Measurements from ENCODE around the gene FRRS1L.

Gene FRRS1L

DNA sequence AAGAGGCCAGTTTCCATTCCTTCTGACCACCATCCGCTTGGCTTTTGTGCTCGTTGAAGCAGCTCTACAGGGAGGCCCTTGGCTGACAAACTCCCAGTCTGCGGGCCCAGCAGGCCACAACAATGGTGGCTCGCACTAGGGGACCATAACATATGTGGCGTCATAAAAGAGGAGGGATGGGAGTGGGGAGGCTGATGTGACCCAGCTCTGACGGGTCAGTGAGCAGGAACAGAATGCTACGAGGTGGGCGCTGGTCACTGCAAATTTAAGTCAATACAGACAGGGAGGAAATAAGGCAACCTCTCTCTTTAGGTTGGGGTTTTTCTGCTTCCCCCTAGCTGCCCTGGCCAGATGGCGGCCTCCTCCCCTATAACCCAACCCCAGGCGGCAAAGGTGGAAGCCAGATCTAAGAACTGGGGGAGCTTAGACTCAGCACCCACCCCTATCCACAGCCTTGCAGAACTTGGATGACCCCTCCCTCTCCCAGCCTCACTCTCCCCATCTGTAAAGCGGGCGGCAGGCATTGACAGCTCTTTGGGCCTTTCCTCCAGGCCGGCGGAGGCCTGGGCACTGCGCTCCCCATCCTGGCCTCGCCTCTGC is 778 bp downstream of the FRRS1L start:
- TF ChIP-seq TAF1 (IDR thresholded peaks at IDR 0.05; ENCODE audit: low read depth) (no peak), EGR1 (IDR thresholded peaks at IDR 0.05) (no peak), YY1 (IDR thresholded peaks at IDR 0.05; ENCODE audit: low read depth) (no peak), RAD21 (IDR thresholded peaks at IDR 0.05; ENCODE audit: low read depth) (no peak), ZBTB7A (IDR thresholded peaks at IDR 0.05; ENCODE audit: low read depth) (no peak), CREB1 (IDR thresholded peaks at IDR 0.05; ENCODE audit: low read depth) (no peak), CEBPB (IDR thresholded peaks at IDR 0.05) (no peak), FOXM1 (IDR thresholded peaks at IDR 0.05; ENCODE audit: borderline replicate concordance, low read depth) (no peak), EP300 (IDR thresholded peaks at IDR 0.05; ENCODE audit: borderline replicate concordance) (no peak), TEAD4 (IDR thresholded peaks at IDR 0.05) (no peak), NFIC (IDR thresholded peaks at IDR 0.05) (no peak), TCF12 (IDR thresholded peaks at IDR 0.05; ENCODE audit: low read depth) (no peak)
- TF ChIP-seq, protein P1, sequence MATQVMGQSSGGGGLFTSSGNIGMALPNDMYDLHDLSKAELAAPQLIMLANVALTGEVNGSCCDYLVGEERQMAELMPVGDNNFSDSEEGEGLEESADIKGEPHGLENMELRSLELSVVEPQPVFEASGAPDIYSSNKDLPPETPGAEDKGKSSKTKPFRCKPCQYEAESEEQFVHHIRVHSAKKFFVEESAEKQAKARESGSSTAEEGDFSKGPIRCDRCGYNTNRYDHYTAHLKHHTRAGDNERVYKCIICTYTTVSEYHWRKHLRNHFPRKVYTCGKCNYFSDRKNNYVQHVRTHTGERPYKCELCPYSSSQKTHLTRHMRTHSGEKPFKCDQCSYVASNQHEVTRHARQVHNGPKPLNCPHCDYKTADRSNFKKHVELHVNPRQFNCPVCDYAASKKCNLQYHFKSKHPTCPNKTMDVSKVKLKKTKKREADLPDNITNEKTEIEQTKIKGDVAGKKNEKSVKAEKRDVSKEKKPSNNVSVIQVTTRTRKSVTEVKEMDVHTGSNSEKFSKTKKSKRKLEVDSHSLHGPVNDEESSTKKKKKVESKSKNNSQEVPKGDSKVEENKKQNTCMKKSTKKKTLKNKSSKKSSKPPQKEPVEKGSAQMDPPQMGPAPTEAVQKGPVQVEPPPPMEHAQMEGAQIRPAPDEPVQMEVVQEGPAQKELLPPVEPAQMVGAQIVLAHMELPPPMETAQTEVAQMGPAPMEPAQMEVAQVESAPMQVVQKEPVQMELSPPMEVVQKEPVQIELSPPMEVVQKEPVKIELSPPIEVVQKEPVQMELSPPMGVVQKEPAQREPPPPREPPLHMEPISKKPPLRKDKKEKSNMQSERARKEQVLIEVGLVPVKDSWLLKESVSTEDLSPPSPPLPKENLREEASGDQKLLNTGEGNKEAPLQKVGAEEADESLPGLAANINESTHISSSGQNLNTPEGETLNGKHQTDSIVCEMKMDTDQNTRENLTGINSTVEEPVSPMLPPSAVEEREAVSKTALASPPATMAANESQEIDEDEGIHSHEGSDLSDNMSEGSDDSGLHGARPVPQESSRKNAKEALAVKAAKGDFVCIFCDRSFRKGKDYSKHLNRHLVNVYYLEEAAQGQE (IDR thresholded peaks at IDR 0.05; ENCODE audit: low read depth), result no peak
- TF ChIP-seq, protein P2, sequence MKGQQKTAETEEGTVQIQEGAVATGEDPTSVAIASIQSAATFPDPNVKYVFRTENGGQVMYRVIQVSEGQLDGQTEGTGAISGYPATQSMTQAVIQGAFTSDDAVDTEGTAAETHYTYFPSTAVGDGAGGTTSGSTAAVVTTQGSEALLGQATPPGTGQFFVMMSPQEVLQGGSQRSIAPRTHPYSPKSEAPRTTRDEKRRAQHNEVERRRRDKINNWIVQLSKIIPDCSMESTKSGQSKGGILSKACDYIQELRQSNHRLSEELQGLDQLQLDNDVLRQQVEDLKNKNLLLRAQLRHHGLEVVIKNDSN (IDR thresholded peaks at IDR 0.05), result no peak
- TF ChIP-seq, protein P3, sequence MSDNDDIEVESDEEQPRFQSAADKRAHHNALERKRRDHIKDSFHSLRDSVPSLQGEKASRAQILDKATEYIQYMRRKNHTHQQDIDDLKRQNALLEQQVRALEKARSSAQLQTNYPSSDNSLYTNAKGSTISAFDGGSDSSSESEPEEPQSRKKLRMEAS (IDR thresholded peaks at IDR 0.05), result no peak

DNA sequence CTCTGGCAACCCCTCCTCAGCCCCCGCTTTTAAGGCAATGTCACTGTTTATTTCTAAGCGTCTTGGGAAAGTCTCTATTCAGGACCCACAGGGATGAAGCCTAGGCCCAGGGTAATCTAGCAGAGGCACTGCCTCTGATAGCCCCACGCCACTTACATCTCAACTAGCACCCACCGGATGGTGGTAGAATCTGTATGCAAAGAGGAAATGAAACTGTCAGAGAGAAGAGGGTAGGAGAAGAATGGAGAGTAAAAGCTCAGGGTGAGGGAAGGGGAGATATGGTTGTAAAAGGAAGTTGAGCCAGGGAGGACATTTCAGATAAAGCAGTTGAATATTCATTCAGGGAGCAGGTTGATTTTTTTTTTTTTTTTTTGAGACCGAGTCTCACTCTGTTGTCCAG is 3.0 kb downstream of the FRRS1L start:
- TF ChIP-seq FOXM1 (IDR thresholded peaks at IDR 0.05; ENCODE audit: borderline replicate concordance, low read depth) (no peak), TCF12 (IDR thresholded peaks at IDR 0.05; ENCODE audit: low read depth) (no peak), RAD21 (IDR thresholded peaks at IDR 0.05; ENCODE audit: low read depth) (no peak), ZBTB7A (IDR thresholded peaks at IDR 0.05; ENCODE audit: low read depth) (no peak), CEBPB (IDR thresholded peaks at IDR 0.05) (no peak), EP300 (IDR thresholded peaks at IDR 0.05; ENCODE audit: borderline replicate concordance) (no peak), EGR1 (IDR thresholded peaks at IDR 0.05) (no peak), CREB1 (IDR thresholded peaks at IDR 0.05; ENCODE audit: low read depth) (no peak), YY1 (IDR thresholded peaks at IDR 0.05; ENCODE audit: low read depth) (no peak)
- TF ChIP-seq, protein P1 (IDR thresholded peaks at IDR 0.05; ENCODE audit: low read depth), result no peak
- TF ChIP-seq, protein P2 (IDR thresholded peaks at IDR 0.05), result no peak

DNA sequence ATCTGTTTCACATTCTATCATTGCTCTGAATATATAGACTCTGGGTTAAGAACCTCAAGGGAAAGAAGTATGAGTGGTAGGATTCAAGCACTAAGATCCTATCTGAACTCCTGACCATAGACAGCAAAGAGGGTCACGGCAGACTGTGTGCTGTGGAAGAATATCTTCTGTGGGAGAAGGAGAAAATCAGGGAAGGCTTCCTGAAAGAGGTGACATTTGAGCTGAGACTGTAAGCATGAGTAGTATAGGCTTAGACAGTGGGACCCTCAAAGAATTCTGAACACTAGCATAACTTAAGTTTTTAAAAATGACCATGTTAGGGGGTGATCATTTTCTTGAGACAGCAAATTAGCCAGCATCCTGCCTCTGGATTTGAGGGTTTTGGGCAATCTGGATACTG is 3.9 kb downstream of the FRRS1L start:
- TF ChIP-seq, protein P2 (IDR thresholded peaks at IDR 0.05), result no peak
- TF ChIP-seq RAD21 (IDR thresholded peaks at IDR 0.05; ENCODE audit: low read depth) (no peak), YY1 (IDR thresholded peaks at IDR 0.05; ENCODE audit: low read depth) (no peak), EP300 (IDR thresholded peaks at IDR 0.05; ENCODE audit: borderline replicate concordance) (no peak), TEAD4 (IDR thresholded peaks at IDR 0.05) (no peak), NFIC (IDR thresholded peaks at IDR 0.05) (no peak), TAF1 (IDR thresholded peaks at IDR 0.05; ENCODE audit: low read depth) (no peak), CREB1 (IDR thresholded peaks at IDR 0.05; ENCODE audit: low read depth) (no peak), FOXM1 (IDR thresholded peaks at IDR 0.05; ENCODE audit: borderline replicate concordance, low read depth) (no peak), EGR1 (IDR thresholded peaks at IDR 0.05) (no peak), TCF12 (IDR thresholded peaks at IDR 0.05; ENCODE audit: low read depth) (no peak), CEBPB (IDR thresholded peaks at IDR 0.05) (no peak)
- TF ChIP-seq, protein P1 (IDR thresholded peaks at IDR 0.05; ENCODE audit: low read depth), result no peak
- TF ChIP-seq, protein P3 (IDR thresholded peaks at IDR 0.05), result no peak

DNA sequence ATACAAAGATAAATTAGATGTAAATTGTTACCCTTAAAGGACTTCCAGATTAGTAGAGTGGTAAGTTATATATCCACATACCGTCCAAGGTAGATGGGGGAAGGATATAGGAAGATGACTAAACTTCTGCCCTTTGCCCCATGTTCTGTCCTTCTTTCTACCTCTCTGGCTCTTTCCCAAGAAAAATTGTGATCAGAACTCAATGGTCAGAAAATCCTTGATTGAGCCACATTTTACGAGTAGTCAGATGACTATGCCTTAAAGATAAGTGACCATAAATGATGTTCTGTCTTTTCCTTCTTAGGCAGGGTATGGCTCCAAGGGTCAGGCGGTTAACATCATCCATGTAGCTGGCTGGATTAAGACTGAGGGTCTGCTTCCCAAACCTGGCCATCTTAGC is 4.4 kb downstream of the FRRS1L start:
- TF ChIP-seq CREB1 (IDR thresholded peaks at IDR 0.05; ENCODE audit: low read depth) (no peak), FOXM1 (IDR thresholded peaks at IDR 0.05; ENCODE audit: borderline replicate concordance, low read depth) (no peak), EGR1 (IDR thresholded peaks at IDR 0.05) (no peak), ZBTB7A (IDR thresholded peaks at IDR 0.05; ENCODE audit: low read depth) (no peak), TEAD4 (IDR thresholded peaks at IDR 0.05) (no peak), RAD21 (IDR thresholded peaks at IDR 0.05; ENCODE audit: low read depth) (no peak), EP300 (IDR thresholded peaks at IDR 0.05; ENCODE audit: borderline replicate concordance) (no peak), YY1 (IDR thresholded peaks at IDR 0.05; ENCODE audit: low read depth) (no peak), TAF1 (IDR thresholded peaks at IDR 0.05; ENCODE audit: low read depth) (no peak), CEBPB (IDR thresholded peaks at IDR 0.05) (no peak), NFIC (IDR thresholded peaks at IDR 0.05) (no peak)
- TF ChIP-seq, protein P2 (IDR thresholded peaks at IDR 0.05), result no peak
- TF ChIP-seq, protein P3 (IDR thresholded peaks at IDR 0.05), result no peak

All from Ishikawa (cell line).